DND-41 (cell line): ENCODE data around the gene TEKT5.

ENCODE experiments used
- CTCF ChIP-seq: IDR thresholded peaks from 2 replicates; pipeline ENCODE4 v1.5.1; 2012; ENCODE audit warnings: borderline replicate concordance, low read length, moderate library complexity, mild to moderate bottlenecking; ENCODE audit not compliant: poor library complexity, severe bottlenecking; ENCODE audit errors: extremely low read depth
- EZH2 ChIP-seq: IDR thresholded peaks from 3 replicates; pipeline ENCODE4 v1.6.1; 2012; ENCODE audit warnings: borderline replicate concordance, low read depth, mild to moderate bottlenecking, moderate library complexity, low read length, inconsistent platforms; ENCODE audit not compliant: severe bottlenecking

- TF ChIP-seq EZH2 (no peak), CTCF (no peak)
Measured at GRCh38 chr16:10640934-10641333, 53.8 kb downstream of the TEKT5 start.
